ENCODE measurements around the gene NEURL1. TPM values are rescaled to one million over a fixed set of nuclear protein-coding genes. Genes with fewer than 3 reads are reported as not detected.

The NEURL1 gene
- total and polyA plus RNA-seq, 2 donors (not counting 3 experiments of a cell fraction or from before 2014, with no cell fraction given), result 0.06 to 0.22 TPM

DNA sequence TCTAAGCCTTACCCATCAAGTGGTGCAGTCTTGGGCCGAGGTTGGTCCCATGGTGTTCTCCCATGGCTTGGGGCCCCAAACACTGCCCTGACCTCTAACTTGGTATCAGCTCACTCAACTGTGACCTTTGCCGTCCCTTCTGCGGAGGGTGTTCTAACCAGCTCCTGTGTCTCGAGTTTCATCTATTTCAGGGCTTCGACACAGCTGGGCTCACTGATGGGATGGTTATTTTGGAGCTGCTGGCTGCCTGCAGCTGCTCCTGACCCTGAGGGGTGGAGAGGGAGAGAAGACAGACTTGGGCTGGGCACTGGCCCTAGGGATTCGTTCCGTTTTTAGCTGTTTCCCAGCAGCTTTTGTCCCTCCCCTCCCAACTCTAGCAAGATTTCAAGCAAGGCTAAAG, 86.9 kb downstream of the NEURL1 start:
- Histone ChIP-seq H3K4me2 (ENCODE audit: insufficient read depth, low read length) (no peak overlapping the region), H3K9me1 (replicated peaks; ENCODE audit: control insufficient read depth, extremely low read depth, insufficient read depth, low read length) (no peaks in the 10 kb centered on the region), H3K9me3 (replicated peaks; ENCODE audit: control insufficient read depth, insufficient read depth, low read length) (no peaks in the 10 kb centered on the region), H3K4me3 (replicated peaks in 1 of 3; ENCODE audit: insufficient read depth in 1 of 3, low read depth in 1 of 3, low read length in 3 of 3) (no peak overlapping the region), H4K20me1 (replicated peaks; ENCODE audit: control insufficient read depth, extremely low read depth, insufficient read depth, low read length) (no peaks in the 10 kb centered on the region), H3K4me1 (ENCODE audit: control insufficient read depth, extremely low read depth, insufficient read depth, low read length) (no peaks in the 10 kb centered on the region), H3K27me3 (ENCODE audit: control insufficient read depth in 2 of 2, insufficient read depth in 2 of 2, low read length in 2 of 2) (peaks cover 15 to 33% of the 10 kb centered on the region in 2 experiments), H3K9ac (replicated peaks; ENCODE audit: extremely low read depth, insufficient read depth, low read length) (no peak overlapping the region), H2AFZ (ENCODE audit: low read depth, low read length) (no peak overlapping the region), H3K27ac (ENCODE audit: insufficient read depth, low read depth, low read length) (no peak overlapping the region), H3K79me2 (ENCODE audit: control insufficient read depth, insufficient read depth, low read length) (no peaks in the 10 kb centered on the region), H3K36me3 (ENCODE audit: control insufficient read depth in 2 of 2, extremely low read depth in 1 of 2, insufficient read depth in 2 of 2, low read length in 2 of 2) (no peaks in the 10 kb centered on the region)
- intact Hi-C loops (cut with micrococcal nuclease), result loop anchor here (5.0 kb wide), 1 partner anchor 78 kb away; no protein-coding TSS in a partner anchor
- no peak for DNase-seq (ENCODE audit: low read depth, low spot score)
- no TSS peak for BruUV-seq (replicated peaks)
- TF ChIP-seq GATA2 (IDR thresholded peaks at IDR 0.05; ENCODE audit: insufficient read depth, insufficient read length, low read depth, low read length), result no peak
- TF ChIP-seq, protein P1, sequence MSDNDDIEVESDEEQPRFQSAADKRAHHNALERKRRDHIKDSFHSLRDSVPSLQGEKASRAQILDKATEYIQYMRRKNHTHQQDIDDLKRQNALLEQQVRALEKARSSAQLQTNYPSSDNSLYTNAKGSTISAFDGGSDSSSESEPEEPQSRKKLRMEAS (IDR thresholded peaks at IDR 0.05; ENCODE audit: insufficient read depth, insufficient read length), result no peak
- ChIA-PET CTCF (interaction anchor here (0.7 to 2.0 kb wide), 3 partner anchors 9 to 14 kb away, joined by 3 to 10 read pairs (median 6); no protein-coding TSS in a partner anchor), POLR2A (no interaction called here)
- dilution Hi-C loops (cut with MboI; ENCODE audit: extremely low pct_ligation_motif_present, low sequenced_read_pairs), result no loop called here
- FAIRE-seq, result no peak

DNA sequence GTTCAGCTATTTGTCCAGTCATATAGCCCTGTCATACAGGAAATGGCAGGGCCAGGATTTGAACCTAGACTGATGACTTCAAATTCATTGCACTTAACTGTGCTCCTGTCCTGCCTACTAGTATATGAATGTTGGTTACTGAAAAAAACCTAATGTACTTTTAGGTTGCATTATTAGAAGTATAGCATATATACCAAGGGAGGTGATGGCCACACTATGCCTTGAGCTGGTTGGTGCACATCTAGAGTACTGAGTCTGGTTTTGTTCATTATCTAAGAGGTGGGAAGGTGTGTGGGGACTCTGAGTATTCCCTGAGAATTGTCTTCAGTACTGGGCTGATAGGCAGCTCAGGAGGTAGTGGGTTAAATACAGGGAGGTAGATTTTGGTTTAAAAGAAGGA, 88.0 kb downstream of the NEURL1 start:
- no peak for FAIRE-seq
- no peaks in the 10 kb centered on the region for H3K9me3 ChIP-seq (replicated peaks; ENCODE audit: control insufficient read depth, insufficient read depth, low read length)
- TF ChIP-seq JUN (IDR thresholded peaks at IDR 0.05; ENCODE audit: borderline replicate concordance, insufficient read depth, insufficient read length, low read depth) (no peak), POLR2AphosphoS5 (IDR thresholded peaks at IDR 0.05; ENCODE audit: insufficient read depth, low read depth, low read length) (no peak), GATA2 (IDR thresholded peaks at IDR 0.05; ENCODE audit: insufficient read depth, insufficient read length, low read depth, low read length) (no peak), MYC (IDR thresholded peaks at IDR 0.05; ENCODE audit: low read depth, low read length) (no peak), FOS (IDR thresholded peaks at IDR 0.05; ENCODE audit: borderline replicate concordance, insufficient read depth, low read length) (no peak), POLR2A (IDR thresholded peaks at IDR 0.05; ENCODE audit: low read depth, low read length) (no peak), EZH2 (IDR thresholded peaks at IDR 0.05; ENCODE audit: borderline replicate concordance, low read depth, low read length, severe bottlenecking) (no peak)
- TF ChIP-seq, protein P1 (IDR thresholded peaks at IDR 0.05; ENCODE audit: insufficient read depth, insufficient read length), result no peak
- TF ChIP-seq, protein P2, sequence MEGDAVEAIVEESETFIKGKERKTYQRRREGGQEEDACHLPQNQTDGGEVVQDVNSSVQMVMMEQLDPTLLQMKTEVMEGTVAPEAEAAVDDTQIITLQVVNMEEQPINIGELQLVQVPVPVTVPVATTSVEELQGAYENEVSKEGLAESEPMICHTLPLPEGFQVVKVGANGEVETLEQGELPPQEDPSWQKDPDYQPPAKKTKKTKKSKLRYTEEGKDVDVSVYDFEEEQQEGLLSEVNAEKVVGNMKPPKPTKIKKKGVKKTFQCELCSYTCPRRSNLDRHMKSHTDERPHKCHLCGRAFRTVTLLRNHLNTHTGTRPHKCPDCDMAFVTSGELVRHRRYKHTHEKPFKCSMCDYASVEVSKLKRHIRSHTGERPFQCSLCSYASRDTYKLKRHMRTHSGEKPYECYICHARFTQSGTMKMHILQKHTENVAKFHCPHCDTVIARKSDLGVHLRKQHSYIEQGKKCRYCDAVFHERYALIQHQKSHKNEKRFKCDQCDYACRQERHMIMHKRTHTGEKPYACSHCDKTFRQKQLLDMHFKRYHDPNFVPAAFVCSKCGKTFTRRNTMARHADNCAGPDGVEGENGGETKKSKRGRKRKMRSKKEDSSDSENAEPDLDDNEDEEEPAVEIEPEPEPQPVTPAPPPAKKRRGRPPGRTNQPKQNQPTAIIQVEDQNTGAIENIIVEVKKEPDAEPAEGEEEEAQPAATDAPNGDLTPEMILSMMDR (IDR thresholded peaks at IDR 0.05; ENCODE audit: extremely low read depth in 1 of 2, insufficient read depth in 1 of 2, low read depth in 1 of 2, low read length in 2 of 2), result no peak
- no peak overlapping the region for H3K4me2 ChIP-seq (ENCODE audit: insufficient read depth, low read length)
- H3K79me2 ChIP-seq (ENCODE audit: control insufficient read depth, insufficient read depth, low read length), result no peaks in the 10 kb centered on the region
- no peak overlapping the region for H3K27ac ChIP-seq (ENCODE audit: insufficient read depth, low read depth, low read length)
- no peak overlapping the region for H3K4me3 ChIP-seq (replicated peaks in 1 of 3; ENCODE audit: insufficient read depth in 1 of 3, low read depth in 1 of 3, low read length in 3 of 3)
- intact Hi-C loops (cut with micrococcal nuclease), result loop anchor here (5.0 kb wide), 1 partner anchor 79 kb away; no protein-coding TSS in a partner anchor
- DNase-seq (ENCODE audit: low read depth, low spot score), result no peak
- ChIA-PET CTCF (interaction anchor here (0.7 to 2.0 kb wide), 2 partner anchors 11 to 12 kb away, joined by 3 to 10 read pairs; no protein-coding TSS in a partner anchor), POLR2A (no interaction called here)
- dilution Hi-C loops (cut with MboI; ENCODE audit: extremely low pct_ligation_motif_present, low sequenced_read_pairs), result no loop called here
- no peaks in the 10 kb centered on the region for H4K20me1 ChIP-seq (replicated peaks; ENCODE audit: control insufficient read depth, extremely low read depth, insufficient read depth, low read length)
- H3K9me1 ChIP-seq (replicated peaks; ENCODE audit: control insufficient read depth, extremely low read depth, insufficient read depth, low read length), result no peaks in the 10 kb centered on the region
- BruUV-seq (replicated peaks), result no TSS peak
- H2AFZ ChIP-seq (ENCODE audit: low read depth, low read length), result no peak overlapping the region
- H3K4me1 ChIP-seq (ENCODE audit: control insufficient read depth, extremely low read depth, insufficient read depth, low read length), result no peaks in the 10 kb centered on the region
- no peak overlapping the region for H3K9ac ChIP-seq (replicated peaks; ENCODE audit: extremely low read depth, insufficient read depth, low read length)
- H3K36me3 ChIP-seq (ENCODE audit: control insufficient read depth in 2 of 2, extremely low read depth in 1 of 2, insufficient read depth in 2 of 2, low read length in 2 of 2), result no peaks in the 10 kb centered on the region
- H3K27me3 ChIP-seq (ENCODE audit: control insufficient read depth in 2 of 2, insufficient read depth in 2 of 2, low read length in 2 of 2), result peaks cover 14 to 35% of the 10 kb centered on the region in 2 experiments

All from endothelial cell of umbilical vein (primary cell).